ENCODE data around the gene RIMS3.

RIMS3 gene

GRCh38 chr1:40641601-40642242, 23.8 kb downstream of the RIMS3 start:
- Histone ChIP-seq H3K36me3 (ENCODE audit: insufficient read depth, insufficient read length, low read length) (no peaks in the 10 kb centered on the region), H3K9ac (ENCODE audit: insufficient read length, low read depth) (no peak overlapping the region), H3K27me3 (ENCODE audit: insufficient read depth, insufficient read length) (no peaks in the 10 kb centered on the region), H3K4me1 (ENCODE audit: insufficient read depth, insufficient read length) (peaks cover 12% of the 10 kb centered on the region), H3K9me3 (ENCODE audit: insufficient read depth, low read length) (no peaks in the 10 kb centered on the region), H3K4me3 (ENCODE audit: insufficient read length, low read depth) (no peak overlapping the region)
- no peak for DNase-seq (ENCODE audit: low read depth, low spot score)
- TF ChIP-seq ZNF274 (IDR thresholded peaks at IDR 0.05; ENCODE audit: low read depth, low read length) (no peak), YY1 (IDR thresholded peaks at IDR 0.05; ENCODE audit: insufficient read depth, insufficient read length) (no peak), SUZ12 (IDR thresholded peaks at IDR 0.05; ENCODE audit: extremely low read depth, insufficient read depth, insufficient read length) (no peak)

- peaks cover 7% of the 10 kb centered on the region for H3K4me1 ChIP-seq (ENCODE audit: insufficient read depth, insufficient read length)
- no peaks in the 10 kb centered on the region for H3K9me3 ChIP-seq (ENCODE audit: insufficient read depth, low read length)
- TF ChIP-seq ZNF274 (IDR thresholded peaks at IDR 0.05; ENCODE audit: low read depth, low read length), result no peak
- no peak for TF ChIP-seq SUZ12 (IDR thresholded peaks at IDR 0.05; ENCODE audit: extremely low read depth, insufficient read depth, insufficient read length)
- TF ChIP-seq YY1 (IDR thresholded peaks at IDR 0.05; ENCODE audit: insufficient read depth, insufficient read length), result no peak
- no peaks in the 10 kb centered on the region for H3K27me3 ChIP-seq (ENCODE audit: insufficient read depth, insufficient read length)
- no peak overlapping the region for H3K4me3 ChIP-seq (ENCODE audit: insufficient read length, low read depth)
- no peak overlapping the region for H3K9ac ChIP-seq (ENCODE audit: insufficient read length, low read depth)
- no peaks in the 10 kb centered on the region for H3K36me3 ChIP-seq (ENCODE audit: insufficient read depth, insufficient read length, low read length)
- DNase-seq (ENCODE audit: low read depth, low spot score), result no peak
These were observed 25.0 kb downstream of the RIMS3 start for GRCh38 chr1:40640314-40641076.

- no peak overlapping the region for H3K4me3 ChIP-seq (ENCODE audit: insufficient read length, low read depth)
These were observed 27.1 kb downstream of the RIMS3 start for GRCh38 chr1:40638097-40639036.

GRCh38 chr1:40637470-40638007, 27.9 kb downstream of the RIMS3 start:
- no peak for TF ChIP-seq SUZ12 (IDR thresholded peaks at IDR 0.05; ENCODE audit: extremely low read depth, insufficient read depth, insufficient read length)
- Histone ChIP-seq H3K4me3 (ENCODE audit: insufficient read length, low read depth) (no peak overlapping the region), H3K4me1 (ENCODE audit: insufficient read depth, insufficient read length) (peaks cover 4% of the 10 kb centered on the region), H3K36me3 (ENCODE audit: insufficient read depth, insufficient read length, low read length) (no peaks in the 10 kb centered on the region), H3K9me3 (ENCODE audit: insufficient read depth, low read length) (no peaks in the 10 kb centered on the region), H3K27me3 (ENCODE audit: insufficient read depth, insufficient read length) (no peaks in the 10 kb centered on the region), H3K9ac (ENCODE audit: insufficient read length, low read depth) (no peak overlapping the region)
- DNase-seq (ENCODE audit: low read depth, low spot score), result no peak

More at GRCh38 chr1:40638097-40639036, 27.1 kb downstream of the RIMS3 start:
- TF ChIP-seq ZNF274 (IDR thresholded peaks at IDR 0.05; ENCODE audit: low read depth, low read length) (no peak), SUZ12 (IDR thresholded peaks at IDR 0.05; ENCODE audit: extremely low read depth, insufficient read depth, insufficient read length) (no peak)
- H3K9ac ChIP-seq (ENCODE audit: insufficient read length, low read depth), result no peak overlapping the region
- peaks cover 4% of the 10 kb centered on the region for H3K4me1 ChIP-seq (ENCODE audit: insufficient read depth, insufficient read length)
- no peaks in the 10 kb centered on the region for H3K9me3 ChIP-seq (ENCODE audit: insufficient read depth, low read length)
- no peaks in the 10 kb centered on the region for H3K27me3 ChIP-seq (ENCODE audit: insufficient read depth, insufficient read length)
- no peaks in the 10 kb centered on the region for H3K36me3 ChIP-seq (ENCODE audit: insufficient read depth, insufficient read length, low read length)
- DNase-seq (ENCODE audit: low read depth, low spot score), result no peak

- H3K36me3 ChIP-seq (ENCODE audit: insufficient read depth, insufficient read length, low read length), result no peaks in the 10 kb centered on the region
- TF ChIP-seq ZNF274 (IDR thresholded peaks at IDR 0.05; ENCODE audit: low read depth, low read length) (no peak), SUZ12 (IDR thresholded peaks at IDR 0.05; ENCODE audit: extremely low read depth, insufficient read depth, insufficient read length) (no peak), YY1 (IDR thresholded peaks at IDR 0.05; ENCODE audit: insufficient read depth, insufficient read length) (no peak)
- H3K9me3 ChIP-seq (ENCODE audit: insufficient read depth, low read length), result no peaks in the 10 kb centered on the region
- no peak overlapping the region for H3K9ac ChIP-seq (ENCODE audit: insufficient read length, low read depth)
- no peak for DNase-seq (ENCODE audit: low read depth, low spot score)
- H3K4me3 ChIP-seq (ENCODE audit: insufficient read length, low read depth), result no peak overlapping the region
- no peaks in the 10 kb centered on the region for H3K27me3 ChIP-seq (ENCODE audit: insufficient read depth, insufficient read length)
- H3K4me1 ChIP-seq (ENCODE audit: insufficient read depth, insufficient read length), result peaks cover 4% of the 10 kb centered on the region
These were observed 28.7 kb downstream of the RIMS3 start for GRCh38 chr1:40636777-40637176.

- TF ChIP-seq ZNF274 (IDR thresholded peaks at IDR 0.05; ENCODE audit: low read depth, low read length), result no peak
- no peak for TF ChIP-seq SUZ12 (IDR thresholded peaks at IDR 0.05; ENCODE audit: extremely low read depth, insufficient read depth, insufficient read length)
- TF ChIP-seq YY1 (IDR thresholded peaks at IDR 0.05; ENCODE audit: insufficient read depth, insufficient read length), result no peak
- no peak overlapping the region for H3K9ac ChIP-seq (ENCODE audit: insufficient read length, low read depth)
- no peaks in the 10 kb centered on the region for H3K9me3 ChIP-seq (ENCODE audit: insufficient read depth, low read length)
- H3K36me3 ChIP-seq (ENCODE audit: insufficient read depth, insufficient read length, low read length), result no peaks in the 10 kb centered on the region
- no peak overlapping the region for H3K4me3 ChIP-seq (ENCODE audit: insufficient read length, low read depth)
- no peak for DNase-seq (ENCODE audit: low read depth, low spot score)
- no peaks in the 10 kb centered on the region for H3K27me3 ChIP-seq (ENCODE audit: insufficient read depth, insufficient read length)
- peaks cover 6% of the 10 kb centered on the region for H3K4me1 ChIP-seq (ENCODE audit: insufficient read depth, insufficient read length)
These were observed 29.6 kb downstream of the RIMS3 start for GRCh38 chr1:40635763-40636500.
